Activated naive CD4-positive, alpha-beta T cell treated with anti-CD3 and anti-CD28 coated beads, Interleukin-2, amount 10 ng/mL, durations not matched to agents 7 days and 5 days (primary cell): ENCODE measurements around the gene CEP120.
"Not testable (repeated sequence)": the region's sequence is repeated elsewhere in the genome, so short reads cannot be mapped to it uniquely, and the experiment has no call there.

ENCODE experiments used
- CTCF ChIA-PET: fragments of 350-600 bp; sonication (Branson Sonifier 250); formaldehyde crosslinking; loops from one replicate; lab custom pipeline; 2021; ENCODE audit warnings: antibody characterized with exemption; lab: Charles Lee
- DNase-seq: peaks from one replicate; pipeline ENCODE4 v3.0.0-alpha.2; 2020
- H3K27ac Mint-ChIP-seq: one replicate; pipeline ENCODE4 v1.8.0; 2021; ENCODE audit warnings: mild to moderate bottlenecking, moderate library complexity, mixed read lengths
- H3K27me3 Mint-ChIP-seq: one replicate; pipeline ENCODE4 v1.8.0; 2021; ENCODE audit warnings: mild to moderate bottlenecking, mixed read lengths
- H3K36me3 Mint-ChIP-seq: one replicate; pipeline ENCODE4 v1.8.0; 2021; ENCODE audit warnings: mixed read lengths
- H3K4me1 Mint-ChIP-seq: one replicate; pipeline ENCODE4 v1.8.0; 2021; ENCODE audit warnings: mixed read lengths
- H3K4me3 Mint-ChIP-seq: one replicate; pipeline ENCODE4 v1.8.0; 2021; ENCODE audit warnings: mild to moderate bottlenecking, moderate library complexity, mixed read lengths
- H3K9me3 Mint-ChIP-seq: one replicate; pipeline ENCODE4 v1.8.0; 2021; ENCODE audit warnings: mixed read lengths

The CEP120 gene

DNA sequence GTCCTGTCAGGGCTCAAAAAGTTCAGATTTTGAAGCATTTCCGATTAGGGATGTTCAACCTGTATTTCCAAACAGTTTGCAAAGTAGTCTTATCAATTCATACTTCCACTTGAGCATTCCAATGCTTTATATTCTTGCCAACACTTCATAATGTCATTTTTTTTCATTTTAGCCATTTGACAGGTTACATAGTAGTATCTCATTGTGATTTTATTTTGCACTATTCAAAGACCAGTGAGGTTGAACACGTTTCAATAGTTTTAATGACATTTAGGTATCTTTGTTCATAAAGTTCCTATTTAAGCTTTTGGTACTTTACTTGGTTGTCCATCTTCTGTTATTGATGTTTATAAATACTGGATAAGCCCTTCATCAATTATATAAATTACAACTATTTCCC is 71.4 kb downstream of the CEP120 start:
- Mint-ChIP-seq H3K27ac (no peak overlapping the region), H3K4me3 (no peak overlapping the region), H3K27me3 (no peaks in the 10 kb centered on the region), H3K9me3 (peaks cover 2% of the 10 kb centered on the region), H3K4me1 (no peaks in the 10 kb centered on the region), H3K36me3 (peaks cover 22% of the 10 kb centered on the region)
- no peak for DNase-seq
- CTCF ChIA-PET, result no interaction called here

GRCh38 chr5:123351240-123351639 is 72.0 kb downstream of the CEP120 start:
- Mint-ChIP-seq H3K4me1 (no peaks in the 10 kb centered on the region), H3K27me3 (no peaks in the 10 kb centered on the region), H3K4me3 (no peak overlapping the region), H3K9me3 (peaks cover 2% of the 10 kb centered on the region), H3K36me3 (peaks cover 19% of the 10 kb centered on the region), H3K27ac (no peak overlapping the region)
- DNase-seq, result no peak
- CTCF ChIA-PET, result no interaction called here

- no peak overlapping the region for H3K27ac Mint-ChIP-seq
- no peaks in the 10 kb centered on the region for H3K4me1 Mint-ChIP-seq
- peaks cover 20% of the 10 kb centered on the region for H3K36me3 Mint-ChIP-seq
- DNase-seq, result no peak
- CTCF ChIA-PET, result no interaction called here
- H3K9me3 Mint-ChIP-seq, result peaks cover 2% of the 10 kb centered on the region
- H3K27me3 Mint-ChIP-seq, result no peaks in the 10 kb centered on the region
- H3K4me3 Mint-ChIP-seq, result no peak overlapping the region
These were observed 72.5 kb downstream of the CEP120 start for GRCh38 chr5:123350742-123351141.

- CTCF ChIA-PET, result interaction anchor here (1.0 kb wide), 1 partner anchor 641 kb away, joined by 4 read pairs; no protein-coding TSS in a partner anchor
- Mint-ChIP-seq H3K9me3 (no peaks in the 10 kb centered on the region), H3K27me3 (no peaks in the 10 kb centered on the region), H3K36me3 (peaks cover 19% of the 10 kb centered on the region), H3K4me1 (no peaks in the 10 kb centered on the region), H3K4me3 (no peak overlapping the region), H3K27ac (no peak overlapping the region)
- no peak for DNase-seq
These were observed 78.3 kb downstream of the CEP120 start for GRCh38 chr5:123344816-123345426.

- H3K27me3 Mint-ChIP-seq, result no peaks in the 10 kb centered on the region
- peaks cover 9% of the 10 kb centered on the region for H3K36me3 Mint-ChIP-seq
- no peaks in the 10 kb centered on the region for H3K9me3 Mint-ChIP-seq
- H3K27ac Mint-ChIP-seq, result no peak overlapping the region
- CTCF ChIA-PET, result no interaction called here
- H3K4me3 Mint-ChIP-seq, result no peak overlapping the region
- no peaks in the 10 kb centered on the region for H3K4me1 Mint-ChIP-seq
- no peak for DNase-seq
These were observed 82.3 kb downstream of the CEP120 start for GRCh38 chr5:123340928-123341327.

DNA sequence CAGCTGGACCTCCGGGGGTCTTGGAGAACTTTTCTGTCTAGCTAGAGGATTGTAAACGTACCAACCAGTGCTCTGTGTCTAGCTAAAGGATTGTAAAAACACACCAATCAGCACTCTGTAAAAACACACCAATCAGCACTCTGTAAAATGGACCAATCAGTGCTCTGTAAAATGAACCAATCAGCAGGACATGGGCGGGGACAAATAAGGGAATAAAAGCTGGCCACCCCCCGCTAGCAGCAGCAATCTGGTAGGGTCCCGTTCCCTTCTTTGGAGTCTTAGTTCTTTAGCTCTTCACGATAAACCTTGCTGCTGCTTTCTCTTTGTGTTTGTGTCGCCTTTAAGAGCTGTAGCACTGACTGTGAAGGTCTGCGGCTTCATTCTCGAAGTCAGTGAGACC is 114.8 kb downstream of the CEP120 start:
- CTCF ChIA-PET, result not testable (repeated sequence)

DNA sequence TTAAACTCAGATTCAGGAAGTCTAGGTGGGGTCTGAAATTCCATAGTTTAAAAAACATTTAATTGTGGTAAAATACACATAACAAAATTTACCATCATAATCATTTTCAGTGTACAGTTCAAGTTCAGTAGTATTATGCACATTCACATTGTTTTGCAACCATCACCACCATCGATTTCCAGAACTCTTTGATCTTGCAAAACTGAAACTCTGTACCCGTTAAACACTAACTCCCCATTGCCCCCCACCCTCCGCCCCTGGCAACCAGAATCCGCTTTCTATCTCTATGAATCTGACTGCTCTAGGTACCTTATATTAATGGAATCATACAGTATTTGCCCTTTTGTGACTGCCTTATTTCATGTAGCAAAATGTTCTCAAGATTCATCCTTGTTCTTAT is 117.5 kb downstream of the CEP120 start:
- Mint-ChIP-seq H3K9me3 (no peaks in the 10 kb centered on the region), H3K27me3 (peaks cover 4% of the 10 kb centered on the region), H3K36me3 (no peaks in the 10 kb centered on the region), H3K4me3 (no peak overlapping the region), H3K4me1 (no peaks in the 10 kb centered on the region), H3K27ac (no peak overlapping the region)
- DNase-seq, result no peak
- CTCF ChIA-PET, result no interaction called here

More for the DNA sequence above, 114.8 kb downstream of the CEP120 start:
- H3K36me3 Mint-ChIP-seq, H3K9me3 Mint-ChIP-seq, DNase-seq, H3K4me1 Mint-ChIP-seq, H3K4me3 Mint-ChIP-seq, H3K27ac Mint-ChIP-seq: not testable (repeated sequence)
- peaks cover 12% of the 10 kb centered on the region for H3K27me3 Mint-ChIP-seq

DNA sequence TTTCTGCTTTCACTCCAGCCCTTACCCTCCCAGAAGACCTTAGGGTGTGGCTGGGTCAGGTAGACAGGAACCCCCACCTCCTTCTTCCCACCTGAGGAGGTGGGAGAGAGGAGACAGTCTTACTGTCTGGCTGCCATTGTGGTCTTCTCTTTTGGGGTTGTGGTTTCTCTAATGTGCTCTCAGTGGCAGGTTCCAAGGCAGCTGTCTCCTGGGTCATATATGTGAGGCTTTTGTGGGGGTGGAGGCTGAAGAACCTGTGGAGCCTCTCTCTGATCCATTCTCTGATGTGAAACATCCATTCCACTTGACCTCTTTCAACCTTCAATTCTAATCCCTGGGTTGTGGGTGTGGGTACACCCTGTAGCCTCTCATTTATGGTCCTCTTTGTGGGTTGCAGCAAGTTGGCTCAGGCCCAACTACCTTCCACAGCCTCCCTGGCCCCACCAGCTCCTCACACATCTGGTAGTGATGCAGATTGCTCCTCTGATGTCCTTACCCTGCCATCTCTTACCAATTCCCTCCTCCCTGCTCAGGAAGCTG is 118.4 kb downstream of the CEP120 start:
- CTCF ChIA-PET, result no interaction called here
- Mint-ChIP-seq H3K9me3 (no peaks in the 10 kb centered on the region), H3K4me3 (no peak overlapping the region), H3K36me3 (no peaks in the 10 kb centered on the region), H3K27me3 (peaks cover 4% of the 10 kb centered on the region), H3K4me1 (no peaks in the 10 kb centered on the region), H3K27ac (no peak overlapping the region)
- DNase-seq, result no peak

- CTCF ChIA-PET, result no interaction called here
- Mint-ChIP-seq H3K4me3 (no peak overlapping the region), H3K36me3 (no peaks in the 10 kb centered on the region), H3K27ac (no peak overlapping the region), H3K27me3 (peaks cover 4% of the 10 kb centered on the region), H3K4me1 (no peaks in the 10 kb centered on the region), H3K9me3 (no peaks in the 10 kb centered on the region)
- no peak for DNase-seq
These were observed 119.4 kb downstream of the CEP120 start for GRCh38 chr5:123303802-123304201.

DNA sequence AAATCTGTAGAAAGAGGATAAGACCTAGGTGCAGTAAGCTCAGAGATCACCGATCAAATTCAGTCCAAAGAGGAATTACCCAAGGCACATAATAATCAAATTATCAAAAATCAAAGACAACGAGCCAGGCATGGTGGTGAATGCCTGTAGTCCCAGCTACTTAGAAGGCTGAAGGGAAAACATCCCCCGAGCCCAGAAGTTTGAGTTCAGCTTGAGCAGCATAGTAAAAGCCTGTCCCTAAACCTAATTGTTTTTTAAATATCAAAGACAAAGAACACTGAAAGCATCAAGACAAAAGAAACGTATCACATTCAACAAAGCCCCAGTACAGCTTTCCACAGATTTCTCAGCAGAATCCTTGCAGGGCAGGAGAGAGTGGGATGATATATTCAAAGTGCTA is 122.9 kb downstream of the CEP120 start:
- CTCF ChIA-PET, result no interaction called here
- H3K4me3 Mint-ChIP-seq, result no peak overlapping the region
- H3K9me3 Mint-ChIP-seq, result no peaks in the 10 kb centered on the region
- peaks cover 4% of the 10 kb centered on the region for H3K27me3 Mint-ChIP-seq
- no peaks in the 10 kb centered on the region for H3K36me3 Mint-ChIP-seq
- no peak for DNase-seq
- H3K4me1 Mint-ChIP-seq, result peaks cover 2% of the 10 kb centered on the region
- no peak overlapping the region for H3K27ac Mint-ChIP-seq

DNA sequence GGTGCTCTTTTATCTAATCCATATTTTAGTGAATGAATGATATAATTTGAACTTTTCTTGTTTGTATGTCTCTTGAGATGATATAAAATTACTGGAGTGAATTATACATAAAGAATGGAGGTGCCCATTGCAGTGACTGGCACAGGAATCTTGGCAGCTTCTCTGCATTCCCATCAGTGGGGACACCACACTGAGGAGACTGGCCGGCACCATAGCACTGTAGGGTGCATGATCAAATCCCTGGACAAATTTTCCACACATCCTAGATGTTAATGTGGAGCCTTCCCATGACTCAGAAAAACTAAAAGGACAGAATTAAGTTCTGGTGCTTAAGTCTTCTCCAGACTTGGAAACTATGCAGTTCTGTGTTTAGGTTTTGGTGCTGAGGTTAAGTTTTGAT is 124.1 kb downstream of the CEP120 start:
- no peaks in the 10 kb centered on the region for H3K27me3 Mint-ChIP-seq
- H3K4me3 Mint-ChIP-seq, result no peak overlapping the region
- CTCF ChIA-PET, result no interaction called here
- peaks cover 2% of the 10 kb centered on the region for H3K4me1 Mint-ChIP-seq
- no peak for DNase-seq
- H3K27ac Mint-ChIP-seq, result no peak overlapping the region
- H3K36me3 Mint-ChIP-seq, result no peaks in the 10 kb centered on the region
- H3K9me3 Mint-ChIP-seq, result no peaks in the 10 kb centered on the region

GRCh38 chr5:123298335-123299030 is 124.7 kb downstream of the CEP120 start:
- CTCF ChIA-PET, result no interaction called here
- H3K27me3 Mint-ChIP-seq, result no peaks in the 10 kb centered on the region

DNA sequence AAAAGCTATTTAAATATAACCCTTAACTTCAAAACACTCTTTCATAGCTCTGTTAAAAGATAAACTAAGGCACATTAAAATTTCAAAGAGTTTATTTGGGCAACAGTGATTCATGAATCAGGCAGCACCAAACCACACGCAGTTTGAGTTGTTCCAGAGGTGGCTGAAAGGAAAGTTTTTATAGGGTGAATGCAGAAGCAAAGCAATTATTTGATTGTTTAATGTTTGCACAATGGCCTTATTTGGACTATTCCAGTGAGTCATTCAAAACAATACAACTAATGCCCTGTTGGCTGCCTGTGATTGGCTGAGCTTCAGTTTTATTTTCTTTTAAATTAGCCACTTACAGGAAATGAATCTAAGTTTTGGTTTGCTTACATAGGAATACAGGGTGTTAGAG is 125.3 kb downstream of the CEP120 start:
- no peaks in the 10 kb centered on the region for H3K27me3 Mint-ChIP-seq
- H3K36me3 Mint-ChIP-seq, result no peaks in the 10 kb centered on the region
- no peak overlapping the region for H3K4me3 Mint-ChIP-seq
- H3K27ac Mint-ChIP-seq, result no peak overlapping the region
- peaks cover 2% of the 10 kb centered on the region for H3K4me1 Mint-ChIP-seq
- DNase-seq, result no peak
- CTCF ChIA-PET, result no interaction called here
- H3K9me3 Mint-ChIP-seq, result no peaks in the 10 kb centered on the region

More at GRCh38 chr5:123298335-123299030, 124.7 kb downstream of the CEP120 start:
- Mint-ChIP-seq H3K9me3 (no peaks in the 10 kb centered on the region), H3K4me3 (no peak overlapping the region), H3K36me3 (no peaks in the 10 kb centered on the region), H3K4me1 (peaks cover 2% of the 10 kb centered on the region), H3K27ac (no peak overlapping the region)
- DNase-seq, result no peak

- Mint-ChIP-seq H3K4me1 (peaks cover 2% of the 10 kb centered on the region), H3K27ac (no peak overlapping the region), H3K4me3 (no peak overlapping the region), H3K27me3 (no peaks in the 10 kb centered on the region), H3K36me3 (no peaks in the 10 kb centered on the region), H3K9me3 (no peaks in the 10 kb centered on the region)
- CTCF ChIA-PET, result no interaction called here
- no peak for DNase-seq
These were observed 125.9 kb downstream of the CEP120 start for GRCh38 chr5:123297198-123297831.
